Progenitor cell of endocrine pancreas (in vitro differentiated cells): Measurements from ENCODE around the gene SPATS2. TPM values are rescaled to one million over a fixed set of nuclear protein-coding genes. Genes with fewer than 3 reads are reported as not detected.
A peak's percentile ranks its signal among the peaks of the same experiment; 100 is the strongest.

Source experiments
- DNase-seq: peaks from one replicate; pipeline ENCODE4 v3.0.0; 2021; ENCODE audit warnings: low spot score; ENCODE audit not compliant: unreplicated experiment
- H3K27ac Mint-ChIP-seq: 2 replicates; pipeline ENCODE4 v1.8.0; 2021; ENCODE audit warnings: mild to moderate bottlenecking, moderate library complexity, mixed read lengths
- H3K27me3 Mint-ChIP-seq: 2 replicates; pipeline ENCODE4 v1.8.0; 2021; ENCODE audit warnings: mixed read lengths
- H3K36me3 Mint-ChIP-seq: 2 replicates; pipeline ENCODE4 v1.8.0; 2022; ENCODE audit warnings: mixed read lengths; ENCODE audit not compliant: insufficient read depth
- H3K4me1 Mint-ChIP-seq: 2 replicates; pipeline ENCODE4 v1.8.0; 2021; ENCODE audit warnings: low read depth, mixed read lengths
- H3K4me3 Mint-ChIP-seq: 2 replicates; pipeline ENCODE4 v1.8.0; 2021; ENCODE audit warnings: low read depth, mild to moderate bottlenecking, moderate library complexity, mixed read lengths
- H3K9me3 Mint-ChIP-seq: 2 replicates; pipeline ENCODE4 v1.8.0; 2021; ENCODE audit warnings: low read depth, mixed read lengths
- total RNA-seq: library from RNA; stranded (reverse); gene quantifications from 2 replicates; pipeline ENCODE4 v1.2.1, GENCODE V29; 2021
- TF ChIP-seq, protein P1 (sequence below): fragments of 200-600 bp; sonication (generic); IDR thresholded peaks from one replicate; pipeline ENCODE4 v1.5.0; 2021; ENCODE audit warnings: antibody characterized with exemption, mild to moderate bottlenecking; ENCODE audit not compliant: unreplicated experiment

Gene SPATS2
- total RNA-seq, 1 donor from 2014 or later = 84.4 TPM

GRCh38 chr12:49564686-49565405, 197.6 kb downstream of the SPATS2 start:
- Mint-ChIP-seq H3K9me3 (no peaks in the 10 kb centered on the region), H3K36me3 (peaks cover 14% of the 10 kb centered on the region), H3K27ac (no peak overlapping the region), H3K4me1 (peaks cover 11% of the 10 kb centered on the region), H3K27me3 (no peaks in the 10 kb centered on the region), H3K4me3 (no peak overlapping the region)
- TF ChIP-seq, protein P1, sequence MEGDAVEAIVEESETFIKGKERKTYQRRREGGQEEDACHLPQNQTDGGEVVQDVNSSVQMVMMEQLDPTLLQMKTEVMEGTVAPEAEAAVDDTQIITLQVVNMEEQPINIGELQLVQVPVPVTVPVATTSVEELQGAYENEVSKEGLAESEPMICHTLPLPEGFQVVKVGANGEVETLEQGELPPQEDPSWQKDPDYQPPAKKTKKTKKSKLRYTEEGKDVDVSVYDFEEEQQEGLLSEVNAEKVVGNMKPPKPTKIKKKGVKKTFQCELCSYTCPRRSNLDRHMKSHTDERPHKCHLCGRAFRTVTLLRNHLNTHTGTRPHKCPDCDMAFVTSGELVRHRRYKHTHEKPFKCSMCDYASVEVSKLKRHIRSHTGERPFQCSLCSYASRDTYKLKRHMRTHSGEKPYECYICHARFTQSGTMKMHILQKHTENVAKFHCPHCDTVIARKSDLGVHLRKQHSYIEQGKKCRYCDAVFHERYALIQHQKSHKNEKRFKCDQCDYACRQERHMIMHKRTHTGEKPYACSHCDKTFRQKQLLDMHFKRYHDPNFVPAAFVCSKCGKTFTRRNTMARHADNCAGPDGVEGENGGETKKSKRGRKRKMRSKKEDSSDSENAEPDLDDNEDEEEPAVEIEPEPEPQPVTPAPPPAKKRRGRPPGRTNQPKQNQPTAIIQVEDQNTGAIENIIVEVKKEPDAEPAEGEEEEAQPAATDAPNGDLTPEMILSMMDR = no peak
- no peak for DNase-seq

DNA sequence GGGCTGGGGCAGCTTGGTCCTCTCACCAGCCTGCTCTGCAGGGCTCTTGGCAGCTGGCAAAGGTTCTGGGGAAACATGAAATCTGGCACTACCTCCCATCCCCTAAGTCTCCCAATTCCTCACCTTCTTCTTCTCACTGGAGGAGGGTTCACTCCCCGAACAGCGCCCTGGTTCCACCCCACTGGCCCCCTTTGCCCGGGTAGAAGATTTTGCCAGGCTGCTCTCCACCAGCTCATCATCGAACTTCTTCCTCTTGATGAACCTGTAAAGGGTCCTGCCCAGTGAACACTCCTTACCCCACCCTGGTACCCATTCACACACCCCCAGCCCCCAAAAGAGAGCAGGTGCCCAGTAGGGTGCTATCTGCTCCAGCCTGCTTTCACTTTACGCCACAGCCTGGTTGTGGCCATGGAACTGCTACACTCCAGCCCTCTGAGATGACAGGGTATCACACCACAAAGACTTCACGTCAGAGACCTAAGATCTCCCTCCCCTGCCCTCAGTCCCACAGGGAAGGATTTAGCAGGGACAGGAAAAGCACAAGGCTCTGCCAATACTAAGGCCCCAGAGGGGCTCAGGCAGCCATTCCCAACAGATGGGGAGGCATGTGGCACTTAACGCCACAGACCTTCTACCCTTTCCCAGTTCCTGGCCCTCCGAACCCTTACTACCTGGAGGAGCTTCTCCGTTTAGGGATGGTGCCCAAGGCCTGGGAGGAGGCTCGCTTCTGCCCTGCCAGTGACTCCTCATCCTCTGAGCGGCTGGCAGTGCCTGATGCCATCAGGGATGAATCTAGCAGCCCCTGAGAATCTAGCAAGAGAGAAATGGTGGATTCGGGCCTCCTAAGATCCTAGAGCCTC, 198.4 kb downstream of the SPATS2 start:
- H3K27ac Mint-ChIP-seq = no peak overlapping the region

GRCh38 chr12:49566361-49566760, 199.1 kb downstream of the SPATS2 start:
- Mint-ChIP-seq H3K36me3 (peaks cover 12% of the 10 kb centered on the region), H3K9me3 (no peaks in the 10 kb centered on the region), H3K27me3 (no peaks in the 10 kb centered on the region), H3K4me1 (peaks cover 13% of the 10 kb centered on the region), H3K4me3 (no peak overlapping the region), H3K27ac (no peak overlapping the region)
- TF ChIP-seq, protein P1 = no peak
- DNase-seq = no peak

More for the DNA sequence above, 198.4 kb downstream of the SPATS2 start:
- Mint-ChIP-seq H3K27me3 (no peaks in the 10 kb centered on the region), H3K4me1 (peaks cover 12% of the 10 kb centered on the region), H3K4me3 (no peak overlapping the region), H3K9me3 (no peaks in the 10 kb centered on the region), H3K36me3 (peaks cover 13% of the 10 kb centered on the region)
- TF ChIP-seq, protein P1 = no peak
- DNase-seq = no peak

DNA sequence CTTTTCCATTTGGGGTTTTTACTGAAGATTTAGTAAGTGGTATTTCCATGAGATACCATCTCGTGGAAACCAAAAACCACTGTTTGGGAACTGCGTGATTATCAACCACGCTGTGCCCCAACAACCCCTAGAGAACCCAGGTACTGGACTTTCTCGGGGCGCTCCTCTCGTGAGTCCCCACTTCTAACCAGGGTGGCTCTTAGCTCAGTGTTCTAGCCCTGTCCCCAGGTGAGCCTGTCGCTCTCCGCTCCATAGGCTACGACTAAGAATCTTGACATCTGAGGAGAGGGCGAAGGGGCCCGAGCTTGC, 200.0 kb downstream of the SPATS2 start:
- Mint-ChIP-seq H3K36me3 (peaks cover 13% of the 10 kb centered on the region), H3K4me3 (peak overlapping the region; percentile 94), H3K9me3 (no peaks in the 10 kb centered on the region), H3K27ac (peak overlapping the region; percentile 96), H3K4me1 (peaks cover 13% of the 10 kb centered on the region), H3K27me3 (no peaks in the 10 kb centered on the region)
- TF ChIP-seq, protein P1 = no peak
- no peak for DNase-seq

- Mint-ChIP-seq H3K36me3 (peaks cover 11% of the 10 kb centered on the region), H3K4me3 (peak within 1 kb of the TSS; percentile 94), H3K27ac (peak within 1 kb of the TSS; percentile 96), H3K27me3 (no peaks in the 10 kb centered on the region), H3K9me3 (no peaks in the 10 kb centered on the region), H3K4me1 (peaks cover 13% of the 10 kb centered on the region)
- TF ChIP-seq, protein P1 = no peak
- DNase-seq = peak; percentile 69
Observed at GRCh38 chr12:49567611-49568441, 200.6 kb downstream of the SPATS2 start, which contains the start of gene MCRS1. Gene MCRS1 (minus strand): TSS chr12:49568142. CDS start chr12:49566731, 1,411 bp downstream.
